Mononuclear cell (primary cell): ENCODE measurements around the gene HS3ST1. TPM values are rescaled to one million over a fixed set of nuclear protein-coding genes. Genes with fewer than 3 reads are reported as not detected.

ENCODE experiments used
- H3K27me3 ChIP-seq: 2 replicates; pipeline ENCODE4 v1.6.0; 2011; ENCODE audit warnings: low read length, control low read depth; ENCODE audit not compliant: insufficient read depth
- H3K4me1 ChIP-seq: 2 replicates; pipeline ENCODE4 v1.5.1; 2011; ENCODE audit warnings: mild to moderate bottlenecking, low read length, control low read depth; ENCODE audit not compliant: insufficient read depth
- H3K4me3 ChIP-seq: 2 replicates; pipeline ENCODE4 v1.5.1; 2011; ENCODE audit warnings: mild to moderate bottlenecking, low read length, moderate library complexity
- H3K9me3 ChIP-seq: 2 replicates; pipeline ENCODE4 v1.5.1; 2011; ENCODE audit warnings: low read depth, mild to moderate bottlenecking, control low read depth, low read length
- total RNA-seq: library from RNA; depleted of rRNA; stranded (reverse); fragments of >200 nt; gene quantifications from one replicate; pipeline ENCODE4 v1.2.3, GENCODE V29; 2012

Gene HS3ST1
- total RNA-seq, 1 donor = 0.10 TPM

GRCh38 chr4:11424000-11424399 lies 4.7 kb downstream of the HS3ST1 start:
- peaks cover 19% of the 10 kb centered on the region for H3K4me1 ChIP-seq
- peaks cover 25% of the 10 kb centered on the region for H3K27me3 ChIP-seq
- H3K4me3 ChIP-seq = no peak overlapping the region
- no peaks in the 10 kb centered on the region for H3K9me3 ChIP-seq

GRCh38 chr4:11423465-11423864 lies 5.2 kb downstream of the HS3ST1 start:
- Histone ChIP-seq H3K27me3 (peaks cover 21% of the 10 kb centered on the region), H3K4me1 (peaks cover 15% of the 10 kb centered on the region), H3K9me3 (no peaks in the 10 kb centered on the region), H3K4me3 (no peak overlapping the region)

DNA sequence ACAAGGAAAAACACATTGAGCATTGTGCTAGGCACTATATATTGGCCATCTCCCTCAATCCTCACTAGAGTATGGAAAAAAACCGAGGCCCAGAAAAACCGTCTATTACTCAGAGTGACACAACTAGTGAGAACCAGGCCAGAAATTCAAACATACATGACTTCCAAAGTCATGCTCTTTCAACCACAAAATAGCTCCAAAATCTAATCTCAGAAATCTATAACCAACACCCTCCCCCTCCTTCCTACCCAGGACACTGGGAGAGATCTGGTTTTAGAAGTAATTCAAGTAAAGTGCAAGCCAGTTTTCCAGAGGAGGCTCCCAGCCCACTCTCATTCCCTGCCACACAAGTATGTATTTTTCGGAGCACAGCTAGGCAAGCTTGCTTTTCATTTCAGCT lies 7.6 kb downstream of the HS3ST1 start:
- no peaks in the 10 kb centered on the region for H3K4me1 ChIP-seq
- H3K9me3 ChIP-seq = no peaks in the 10 kb centered on the region
- no peak overlapping the region for H3K4me3 ChIP-seq
- H3K27me3 ChIP-seq = no peaks in the 10 kb centered on the region

GRCh38 chr4:11420327-11420726 lies 8.4 kb downstream of the HS3ST1 start:
- no peak overlapping the region for H3K4me3 ChIP-seq
- H3K9me3 ChIP-seq = no peaks in the 10 kb centered on the region
- H3K4me1 ChIP-seq = no peaks in the 10 kb centered on the region

GRCh38 chr4:11418610-11419009 lies 10.1 kb downstream of the HS3ST1 start:
- H3K4me3 ChIP-seq = no peak overlapping the region
- no peaks in the 10 kb centered on the region for H3K9me3 ChIP-seq
- no peaks in the 10 kb centered on the region for H3K4me1 ChIP-seq
- H3K27me3 ChIP-seq = no peaks in the 10 kb centered on the region

More at GRCh38 chr4:11420327-11420726, 8.4 kb downstream of the HS3ST1 start:
- H3K27me3 ChIP-seq = no peaks in the 10 kb centered on the region

GRCh38 chr4:11416767-11417113 lies 12.0 kb downstream of the HS3ST1 start:
- no peaks in the 10 kb centered on the region for H3K9me3 ChIP-seq
- H3K4me1 ChIP-seq = no peaks in the 10 kb centered on the region
- no peak overlapping the region for H3K4me3 ChIP-seq
- H3K27me3 ChIP-seq = no peaks in the 10 kb centered on the region

DNA sequence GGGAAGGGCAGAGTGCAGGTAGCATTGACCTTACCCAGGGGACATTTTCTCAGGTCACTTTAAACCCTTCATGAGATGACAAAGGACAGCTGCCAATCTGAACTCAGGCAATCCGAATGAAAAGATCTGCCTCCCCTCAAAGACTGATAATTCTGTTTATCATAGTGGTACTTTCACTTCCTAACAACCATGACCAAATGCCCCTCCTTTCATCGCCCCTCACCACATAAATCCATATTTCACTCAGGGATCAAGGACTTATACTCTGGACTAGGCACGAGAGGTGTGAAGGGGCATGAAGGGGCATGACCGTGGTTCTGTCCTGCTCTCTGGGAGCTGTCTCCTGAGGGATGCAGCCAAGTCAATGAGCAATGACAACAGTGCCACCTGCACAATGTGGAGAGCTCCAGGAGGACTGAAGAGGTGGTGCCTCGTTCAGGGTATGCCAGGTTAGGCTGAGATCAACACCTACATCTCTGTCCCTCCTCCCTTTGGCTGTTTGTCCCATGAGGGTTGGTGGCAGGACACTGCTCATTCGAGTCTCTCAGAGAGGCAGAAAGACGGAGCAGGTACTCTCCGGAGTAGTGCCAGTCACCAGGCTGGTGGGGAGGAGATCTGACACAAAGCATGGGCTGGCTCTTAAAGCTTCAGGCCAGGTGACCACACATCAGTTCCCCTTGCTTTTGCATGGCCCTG lies 12.5 kb downstream of the HS3ST1 start:
- no peaks in the 10 kb centered on the region for H3K27me3 ChIP-seq
- H3K4me3 ChIP-seq = no peak overlapping the region
- H3K4me1 ChIP-seq = no peaks in the 10 kb centered on the region
- H3K9me3 ChIP-seq = no peaks in the 10 kb centered on the region

- no peak overlapping the region for H3K4me3 ChIP-seq
- no peaks in the 10 kb centered on the region for H3K4me1 ChIP-seq
- H3K27me3 ChIP-seq = no peaks in the 10 kb centered on the region
- H3K9me3 ChIP-seq = no peaks in the 10 kb centered on the region
These were observed 13.2 kb downstream of the HS3ST1 start for GRCh38 chr4:11415409-11416070.

DNA sequence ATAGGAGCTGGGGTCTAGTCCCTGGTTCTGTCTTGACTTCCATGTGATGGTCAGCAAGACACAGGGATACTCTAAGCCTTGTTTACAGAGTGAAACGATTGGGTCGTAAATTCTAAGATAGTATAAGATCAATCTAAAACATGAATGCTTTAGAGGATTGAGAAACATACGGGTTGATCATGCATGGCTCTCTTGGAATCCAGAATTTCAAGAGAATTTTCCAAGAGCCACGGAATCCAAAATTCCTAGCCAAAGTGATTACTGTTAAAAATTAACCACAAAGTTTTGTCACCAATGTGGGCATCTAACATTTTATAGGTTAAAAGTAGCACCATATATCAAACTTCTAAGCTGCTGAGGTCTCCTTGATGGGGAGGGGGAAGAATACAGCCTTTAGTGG lies 16.5 kb downstream of the HS3ST1 start:
- no peaks in the 10 kb centered on the region for H3K9me3 ChIP-seq

GRCh38 chr4:11409632-11410031 lies 19.1 kb downstream of the HS3ST1 start:
- H3K4me3 ChIP-seq = no peak overlapping the region
- no peaks in the 10 kb centered on the region for H3K4me1 ChIP-seq
- H3K27me3 ChIP-seq = no peaks in the 10 kb centered on the region
- H3K9me3 ChIP-seq = no peaks in the 10 kb centered on the region

More for the DNA sequence above, 16.5 kb downstream of the HS3ST1 start:
- Histone ChIP-seq H3K4me3 (no peak overlapping the region), H3K27me3 (no peaks in the 10 kb centered on the region), H3K4me1 (no peaks in the 10 kb centered on the region)

- Histone ChIP-seq H3K9me3 (no peaks in the 10 kb centered on the region), H3K4me1 (peaks cover 3% of the 10 kb centered on the region), H3K4me3 (no peak overlapping the region), H3K27me3 (no peaks in the 10 kb centered on the region)
These were observed 20.3 kb downstream of the HS3ST1 start for GRCh38 chr4:11408233-11408967.

- no peak overlapping the region for H3K4me3 ChIP-seq
- no peaks in the 10 kb centered on the region for H3K27me3 ChIP-seq
- H3K9me3 ChIP-seq = no peaks in the 10 kb centered on the region
- peaks cover 3% of the 10 kb centered on the region for H3K4me1 ChIP-seq
These were observed 21.1 kb downstream of the HS3ST1 start for GRCh38 chr4:11407551-11407950.

GRCh38 chr4:11404431-11404830 lies 24.3 kb downstream of the HS3ST1 start:
- Histone ChIP-seq H3K4me1 (peaks cover 3% of the 10 kb centered on the region), H3K27me3 (no peaks in the 10 kb centered on the region), H3K9me3 (no peaks in the 10 kb centered on the region), H3K4me3 (no peak overlapping the region)

DNA sequence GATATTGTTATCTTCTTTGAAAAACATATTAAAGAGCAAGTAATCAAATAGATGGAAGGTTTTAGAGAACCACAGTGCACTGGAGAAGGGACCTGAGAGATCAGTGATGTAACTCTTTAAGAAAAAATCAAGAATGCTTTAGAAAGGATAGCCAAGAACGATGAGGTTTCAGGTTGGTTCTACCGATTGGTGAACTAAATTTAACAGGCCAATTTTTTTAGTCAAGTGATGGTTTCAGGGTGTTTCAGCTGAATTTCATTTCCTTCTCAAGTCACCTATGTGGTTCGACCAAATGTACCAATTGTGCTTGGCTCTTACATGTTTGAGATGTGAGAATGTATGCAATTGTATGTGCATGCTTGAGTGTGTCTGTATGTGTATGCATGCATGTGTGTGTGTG lies 26.5 kb downstream of the HS3ST1 start:
- H3K4me3 ChIP-seq = no peak overlapping the region
- H3K27me3 ChIP-seq = no peaks in the 10 kb centered on the region
- peaks cover 3% of the 10 kb centered on the region for H3K4me1 ChIP-seq
- H3K9me3 ChIP-seq = no peaks in the 10 kb centered on the region

DNA sequence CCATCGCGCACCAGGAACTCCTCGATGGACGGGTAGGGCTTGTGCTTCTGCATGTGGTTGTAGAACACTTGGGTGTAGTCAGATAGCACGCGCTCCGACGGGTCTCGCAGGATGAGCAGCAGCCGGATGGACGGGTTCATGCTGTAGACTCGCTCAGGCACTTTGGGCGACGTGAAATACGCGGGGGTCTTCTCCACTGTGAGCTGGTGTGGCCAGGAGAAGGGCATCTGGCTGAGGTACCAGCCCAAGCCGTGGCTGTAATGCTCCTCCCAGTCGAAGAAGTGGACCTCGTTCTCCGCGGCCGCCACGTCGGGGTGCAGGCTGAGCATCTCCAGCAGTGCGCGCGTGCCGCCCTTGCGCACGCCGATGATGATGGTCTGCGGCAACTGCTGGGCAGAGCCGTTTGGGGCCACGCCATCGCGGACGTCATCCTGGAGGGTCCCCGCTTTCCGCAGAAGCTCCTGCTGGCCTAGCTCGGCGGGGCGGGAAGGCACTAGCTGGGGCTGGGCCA lies 29.2 kb downstream of the HS3ST1 start:
- no peaks in the 10 kb centered on the region for H3K27me3 ChIP-seq
- H3K4me1 ChIP-seq = peaks cover 2% of the 10 kb centered on the region
- no peak overlapping the region for H3K4me3 ChIP-seq
- no peaks in the 10 kb centered on the region for H3K9me3 ChIP-seq
